MCF 10A (cell line): Measurements from ENCODE around the gene HAS3. TPM values are rescaled to one million over a fixed set of nuclear protein-coding genes. Genes with fewer than 3 reads are reported as not detected.
"Not testable (repeated sequence)": the region's sequence is repeated elsewhere in the genome, so short reads cannot be mapped to it uniquely, and the experiment has no call there.

Source experiments
- BruUV-seq: library from RNA; stranded (reverse); fragments of 400-500 nt; replicated peaks from 2 replicates; lab custom pipeline; 2021; lab: Mats Ljungman, UMichigan
- CTCF ChIA-PET: fragments of 300-600 bp; sonication (Branson Sonifier 250); formaldehyde crosslinking; extraction: SDS; loops from one replicate; lab custom pipeline; 2021; ENCODE audit warnings: antibody characterized with exemption, inconsistent platforms; lab: Yijun Ruan, JAX
- POLR2A ChIA-PET: fragments of 300-600, 350-650 bp; sonication (Branson Sonifier 250); formaldehyde crosslinking; extraction: SDS; loops from one replicate; lab custom pipeline; 2020; ENCODE audit warnings: antibody characterized with exemption, inconsistent platforms; lab: Yijun Ruan, JAX
- DNase-seq: peaks from one replicate; pipeline ENCODE4 v3.0.0-alpha.2; 2018; ENCODE audit not compliant: unreplicated experiment
- H3K27ac Mint-ChIP-seq: one replicate; pipeline ENCODE4 v1.8.0; 2022; ENCODE audit warnings: mild to moderate bottlenecking, low read depth, mixed read lengths; ENCODE audit not compliant: unreplicated experiment
- H3K27me3 Mint-ChIP-seq: one replicate; pipeline ENCODE4 v1.8.0; 2022; ENCODE audit warnings: mixed read lengths; ENCODE audit not compliant: insufficient read depth, unreplicated experiment
- H3K36me3 Mint-ChIP-seq: one replicate; pipeline ENCODE4 v1.8.0; 2022; ENCODE audit warnings: mild to moderate bottlenecking, moderate library complexity, mixed read lengths; ENCODE audit not compliant: insufficient read depth, unreplicated experiment
- H3K4me1 Mint-ChIP-seq: one replicate; pipeline ENCODE4 v1.8.0; 2022; ENCODE audit warnings: mixed read lengths; ENCODE audit not compliant: insufficient read depth, unreplicated experiment
- H3K4me3 Mint-ChIP-seq: one replicate; pipeline ENCODE4 v1.8.0; 2022; ENCODE audit warnings: mild to moderate bottlenecking, moderate library complexity, mixed read lengths; ENCODE audit not compliant: unreplicated experiment
- H3K9me3 Mint-ChIP-seq: one replicate; pipeline ENCODE4 v1.8.0; 2022; ENCODE audit warnings: mixed read lengths; ENCODE audit not compliant: unreplicated experiment
- CTCF ChIP-seq: fragments of 200-600 bp; IDR thresholded peaks from one replicate; pipeline ENCODE4 v1.8.0; 2022; ENCODE audit warnings: antibody characterized with exemption, mild to moderate bottlenecking; ENCODE audit not compliant: unreplicated experiment
- intact Hi-C: fragments of 100-400 bp; cut with micrococcal nuclease; formaldehyde crosslinking; loops from 2 replicates; pipeline ENCODE4 v1.14.1; 2022
- total RNA-seq: library from RNA; stranded (reverse); gene quantifications from 2 replicates; pipeline ENCODE4 v1.2.3, GENCODE V29; 2022

The HAS3 gene
- total RNA-seq, 1 experiment from 2014 or later: 0.72 TPM

- H3K27me3 Mint-ChIP-seq: no peaks in the 10 kb centered on the region
These were observed 47.8 kb upstream of the HAS3 start for GRCh38 chr16:69057400-69058378.

DNA sequence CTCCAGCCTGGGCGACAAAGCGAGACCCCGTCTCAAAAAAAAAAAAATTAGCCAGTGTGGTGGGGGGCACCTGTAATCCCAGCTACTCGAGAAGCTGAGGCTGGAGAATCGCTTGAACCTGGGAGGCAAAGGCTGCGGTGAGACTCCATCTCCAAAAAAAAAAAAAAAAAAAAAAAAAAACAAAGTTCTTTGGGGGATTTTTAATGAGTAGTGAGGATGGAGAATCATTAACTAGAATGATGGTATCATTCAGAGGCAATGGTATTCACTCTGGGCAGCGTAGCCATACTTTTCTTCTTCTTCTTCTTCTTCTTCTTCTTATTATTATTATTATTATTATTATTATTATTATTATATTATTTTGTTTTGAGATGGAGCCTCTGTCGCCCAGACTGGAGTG lies 42.0 kb upstream of the HAS3 start:
- POLR2A ChIA-PET: interaction anchor here (0.6 to 1.5 kb wide), 4 partner anchors 9 to 116 kb away, joined by 3 to 5 read pairs (median 4); no protein-coding TSS in a partner anchor
- H3K27me3 Mint-ChIP-seq, H3K4me3 Mint-ChIP-seq, H3K4me1 Mint-ChIP-seq, H3K27ac Mint-ChIP-seq, H3K36me3 Mint-ChIP-seq, BruUV-seq, intact Hi-C loops, DNase-seq, H3K9me3 Mint-ChIP-seq: not testable (repeated sequence)
- CTCF ChIA-PET: interaction anchor here (0.6 kb wide), 1 partner anchor 369 kb away, joined by 4 read pairs; no protein-coding TSS in a partner anchor

More at GRCh38 chr16:69057400-69058378, 47.8 kb upstream of the HAS3 start:
- BruUV-seq: no TSS peak
- Mint-ChIP-seq H3K4me3 (no peak overlapping the region), H3K9me3 (no peaks in the 10 kb centered on the region), H3K27ac (peak overlapping the region; percentile 77), H3K4me1 (peaks cover 12% of the 10 kb centered on the region), H3K36me3 (no peaks in the 10 kb centered on the region)
- TF ChIP-seq CTCF: no peak
- DNase-seq: peak; percentile 95
- CTCF ChIA-PET: interaction anchor here (0.7 to 1.1 kb wide), 2 partner anchors 15 to 23 kb away, joined by 4 to 6 read pairs; no protein-coding TSS in a partner anchor
- intact Hi-C loops: no loop called here
- POLR2A ChIA-PET: interaction anchor here (0.6 to 2.2 kb wide), 14 partner anchors 14 to 110 kb away, joined by 3 to 16 read pairs (median 4); partner anchors contain the start of gene HAS3

- TF ChIP-seq CTCF: no peak
- POLR2A ChIA-PET: interaction anchor here (0.6 to 1.5 kb wide), 3 partner anchors 9 to 117 kb away, joined by 3 to 4 read pairs (median 3); no protein-coding TSS in a partner anchor
- intact Hi-C loops: no loop called here
These were observed 41.2 kb upstream of the HAS3 start for GRCh38 chr16:69064124-69064763.

GRCh38 chr16:69064764-69065313 lies 40.6 kb upstream of the HAS3 start:
- Mint-ChIP-seq H3K27me3 (no peaks in the 10 kb centered on the region), H3K9me3 (no peaks in the 10 kb centered on the region), H3K36me3 (peaks cover 11% of the 10 kb centered on the region), H3K4me1 (peaks cover 6% of the 10 kb centered on the region), H3K4me3 (no peak overlapping the region), H3K27ac (no peak overlapping the region)
- TF ChIP-seq CTCF: no peak
- BruUV-seq: no TSS peak
- intact Hi-C loops: no loop called here
- POLR2A ChIA-PET: interaction anchor here (1.5 kb wide), 1 partner anchor 79 kb away, joined by 3 read pairs; no protein-coding TSS in a partner anchor
- CTCF ChIA-PET: no interaction called here
- no peak for DNase-seq

More at GRCh38 chr16:69064124-69064763, 41.2 kb upstream of the HAS3 start:
- Mint-ChIP-seq H3K27me3 (no peaks in the 10 kb centered on the region), H3K9me3 (no peaks in the 10 kb centered on the region), H3K36me3 (peaks cover 11% of the 10 kb centered on the region), H3K27ac (no peak overlapping the region), H3K4me1 (peaks cover 1% of the 10 kb centered on the region), H3K4me3 (no peak overlapping the region)
- no TSS peak for BruUV-seq
- no peak for DNase-seq
- CTCF ChIA-PET: interaction anchor here (0.7 kb wide), 1 partner anchor 113 kb away, joined by 3 read pairs; no protein-coding TSS in a partner anchor
